K562 (cell line): ENCODE data around the gene GCSAM. TPM values are rescaled to one million over a fixed set of nuclear protein-coding genes. Genes with fewer than 3 reads are reported as not detected.

ENCODE experiments used
- ATAC-seq: fragments of 200-7000 bp; cut with Tn5 transposase; 3 replicates; pipeline ENCODE4 v1.9.1; 2020; ENCODE audit warnings: moderate library complexity
- BruUV-seq: library from RNA; stranded (reverse); fragments of 400-500 nt; replicated peaks from 2 replicates; lab custom pipeline; 2021; lab: Mats Ljungman, UMichigan
- CTCF ChIA-PET: fragments of 300-600 bp; formaldehyde crosslinking; extraction: SDS; loops from one replicate; lab custom pipeline; 2021; ENCODE audit warnings: low intra/inter-chr PET ratio; lab: Yijun Ruan, JAX
- POLR2A ChIA-PET: fragments of 300-600, 350-650 bp; sonication (Branson Sonifier 250); formaldehyde crosslinking; extraction: SDS; loops from one replicate; lab custom pipeline; 2021; ENCODE audit warnings: antibody characterized with exemption, inconsistent platforms; lab: Yijun Ruan, JAX
- DNase-seq, 4 experiments: peaks; one replicate each; pipeline versions ENCODE4 v3.0.0 to v3.0.0-alpha.2; 2011 to 2018; ENCODE audit warnings: low spot score in 3 of 4, mixed read lengths in 3 of 4; ENCODE audit errors: extremely low read depth in 1 of 4
- FAIRE-seq: peaks from 2 replicates; lab custom pipeline; 2011; peaks lifted over from hg19 to GRCh38; lab: Jason Lieb, UNC
- H2AFZ ChIP-seq: 2 replicates; pipeline ENCODE4 v1.6.0; 2011; ENCODE audit warnings: low read depth, low read length, control low read depth, inconsistent platforms
- H3K27ac ChIP-seq: fragments of 200-600 bp; 3 replicates; pipeline ENCODE4 v1.8.0; 2011; ENCODE audit warnings: low read depth, mild to moderate bottlenecking, control low read depth, inconsistent platforms, low read length, moderate library complexity, mixed read lengths; ENCODE audit errors: extremely low read depth
- H3K27me3 ChIP-seq, 2 experiments: fragments of 300-600 bp in 1 of 2; 2 replicates in 1 of 2; 3 replicates in 1 of 2; pipeline versions ENCODE4 v1.6.0 to v1.8.0; 2011; ENCODE audit warnings: inconsistent platforms in 2 of 2, low read length in 2 of 2, mild to moderate bottlenecking in 1 of 2, mixed read lengths in 1 of 2, moderate library complexity in 1 of 2; ENCODE audit not compliant: control insufficient read depth in 2 of 2, insufficient read depth in 2 of 2
- H3K36me3 ChIP-seq: fragments of 300-600 bp; 3 replicates; pipeline ENCODE4 v1.8.0; 2011; ENCODE audit warnings: mild to moderate bottlenecking, low read length, inconsistent platforms; ENCODE audit not compliant: control insufficient read depth, insufficient read depth
- H3K4me1 ChIP-seq, 2 experiments: fragments of 200-600 bp in 1 of 2; replicated peaks in 1 of 2; 2 replicates in 1 of 2; 3 replicates in 1 of 2; pipeline versions ENCODE4 v1.5.1 to v1.8.0; 2011; ENCODE audit warnings: inconsistent platforms in 2 of 2, low read length in 2 of 2, mild to moderate bottlenecking in 1 of 2, mixed read lengths in 1 of 2, moderate library complexity in 1 of 2; ENCODE audit not compliant: control insufficient read depth in 2 of 2, insufficient read depth in 2 of 2
- H3K4me2 ChIP-seq: 2 replicates; pipeline ENCODE4 v1.6.1; 2011; ENCODE audit warnings: low read length, control low read depth, inconsistent platforms, mixed read lengths; ENCODE audit not compliant: insufficient read depth
- H3K4me3 ChIP-seq: fragments of 200-600 bp; sonication (generic), shearing (Covaris generic); 2 replicates; pipeline ENCODE4 v1.5.1; 2016; ENCODE audit warnings: control low read depth, inconsistent platforms
- H3K79me2 ChIP-seq: fragments of 200-600 bp; 3 replicates; pipeline ENCODE4 v1.8.0; 2011; ENCODE audit warnings: low read length, inconsistent platforms; ENCODE audit not compliant: control insufficient read depth, insufficient read depth
- H3K9ac ChIP-seq, 2 experiments: 2 replicates each; pipeline versions ENCODE4 v1.6.0 to v1.6.1; 2011; ENCODE audit warnings: low read depth in 2 of 2, low read length in 2 of 2, control low read depth in 1 of 2, inconsistent platforms in 1 of 2, mild to moderate bottlenecking in 1 of 2, mixed read lengths in 1 of 2; ENCODE audit not compliant: insufficient read depth in 1 of 2
- H3K9me1 ChIP-seq: one replicate; pipeline ENCODE4 v1.6.0; 2011; ENCODE audit warnings: inconsistent platforms, mild to moderate bottlenecking, low read length, moderate library complexity; ENCODE audit not compliant: control insufficient read depth, insufficient read depth
- H3K9me3 ChIP-seq: replicated peaks from 2 replicates; pipeline ENCODE4 v1.5.1; 2011; ENCODE audit warnings: low read depth, low read length, inconsistent platforms; ENCODE audit not compliant: control insufficient read depth, insufficient read depth
- H4K20me1 ChIP-seq: replicated peaks from 2 replicates; pipeline ENCODE4 v1.6.1; 2011; ENCODE audit warnings: low read length, inconsistent platforms, mixed read lengths; ENCODE audit not compliant: control insufficient read depth, insufficient read depth
- ATF6 ChIP-seq: sonication (generic); formaldehyde crosslinking; IDR thresholded peaks from 2 replicates; pipeline ENCODE4 v1.4.0; 2020; ENCODE audit warnings: mild to moderate bottlenecking, missing genetic modification reagents
- C11orf30 ChIP-seq: fragments of 450-650 bp; IDR thresholded peaks from 2 replicates; pipeline ENCODE4 v1.6.1; 2016; ENCODE audit warnings: low read depth, mild to moderate bottlenecking
- CCAR2 ChIP-seq: fragments of 200-400 bp; formaldehyde crosslinking; IDR thresholded peaks from 2 replicates; pipeline ENCODE4 v1.6.1; 2017; ENCODE audit warnings: mild to moderate bottlenecking, low read depth, low read length
- NONO ChIP-seq, 2 experiments: fragments of 200-400 bp in 1 of 2; fragments of 450-650 bp in 1 of 2; formaldehyde crosslinking in 1 of 2; IDR thresholded peaks; 2 replicates each; pipeline ENCODE4 v1.6.1; 2017; ENCODE audit warnings: low read depth in 2 of 2, mild to moderate bottlenecking in 2 of 2, moderate library complexity in 2 of 2, low read length in 1 of 2
- SREBF1 ChIP-seq: fragments of 150-350 bp; IDR thresholded peaks from 2 replicates; pipeline ENCODE4 v1.6.1; 2014; ENCODE audit warnings: antibody characterized with exemption, low read depth, low read length, borderline replicate concordance
- XRCC3 ChIP-seq: fragments of 450-650 bp; IDR thresholded peaks from 2 replicates; pipeline ENCODE4 v1.6.1; 2017; ENCODE audit warnings: mild to moderate bottlenecking, moderate library complexity
- ZNF79 ChIP-seq: fragments of 250-450 bp; sonication (Bioruptor Pico); IDR thresholded peaks from 2 replicates; pipeline ENCODE4 v1.4.0; 2020; ENCODE audit warnings: low read depth, mild to moderate bottlenecking, moderate library complexity
- ZSCAN32 ChIP-seq: fragments of 450-650 bp; formaldehyde crosslinking; IDR thresholded peaks from 2 replicates; pipeline ENCODE4 v1.4.0; 2020; ENCODE audit warnings: mild to moderate bottlenecking, moderate library complexity
- WGBS: fragments of 100-300 bp; shearing (Covaris generic); methylation state at CpG from one replicate; pipeline ENCODE4 v1.1.6; 2016; ENCODE audit warnings: low coverage, mixed read lengths; ENCODE audit not compliant: insufficient coverage; ENCODE audit errors: missing lambda C conversion rate; 5-methylcytosine and 5-hydroxymethylcytosine counted together
- in situ Hi-C: fragments of 300-500 bp; cut with MboI; formaldehyde crosslinking; loops from 4 replicates; pipeline ENCODE4 v1.15.0; 2018; ENCODE audit warnings: inconsistent platforms, mixed read lengths
- intact Hi-C: fragments of 100-400 bp; cut with micrococcal nuclease; formaldehyde crosslinking; loops from 2 replicates; pipeline ENCODE4 v1.14.2; 2022
- polyA plus RNA-seq, 8 experiments: library from polyadenylated mRNA; depleted of rRNA in 4 of 8; stranded (reverse) in 5 of 8; unstranded in 3 of 8; fragments of >200 nt; fragmentation: Nextera tagmentation in 2 of 8; fragmentation: Illumina TruSeq in 1 of 8; extraction: Ambion mirVana in 2 of 8; extraction: Trizol in 1 of 8; gene quantifications; 2 replicates each; pipeline versions ENCODE4 v1.2.1 to v1.2.3, GENCODE V29; 2011 to 2014; ENCODE audit warnings: inconsistent platforms in 1 of 8, missing spikeins in 1 of 8
- total RNA-seq, 7 experiments: library from RNA; depleted of rRNA in 6 of 7; stranded (reverse); fragments of >200 nt in 6 of 7; fragmentation: Illumina TruSeq in 2 of 7; extraction: Trizol in 2 of 7; gene quantifications; 2 replicates each; pipeline versions ENCODE4 v1.2.1 to v1.2.3, GENCODE V29; 2011 to 2021; ENCODE audit warnings: low replicate concordance in 1 of 7

GCSAM gene
- total and polyA plus RNA-seq, 9 of the 15 experiments (the other 6 are each of a cell fraction or from before 2014, with no cell fraction given), result 0.10 TPM; not detected in 8

DNA sequence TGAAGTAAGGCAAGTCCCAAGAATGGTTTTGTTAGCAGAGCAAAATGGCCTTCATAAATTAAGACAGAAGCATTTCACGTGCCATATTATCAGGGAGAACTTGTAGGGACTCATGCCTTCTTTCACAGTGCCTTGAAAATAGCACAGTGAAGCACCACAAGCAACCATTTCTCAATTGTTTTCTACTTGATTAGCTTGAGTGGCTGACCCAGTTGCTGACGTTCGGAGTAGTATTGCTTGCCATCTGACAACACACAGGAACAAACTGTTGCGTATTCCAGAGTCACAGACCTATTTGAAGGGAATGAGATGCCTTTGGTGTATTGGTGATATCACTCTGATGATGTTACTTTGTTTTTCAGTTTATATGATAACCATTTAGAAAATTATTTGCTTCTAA, 49.8 kb downstream of the GCSAM start:
- Histone ChIP-seq H3K9me1 (no peaks in the 10 kb centered on the region), H3K4me1 (peaks cover 0 to 13% of the 10 kb centered on the region in 2 experiments; a peak in 4 of 5 replicates), H2AFZ (no peak overlapping the region), H3K27me3 (no peaks in the 10 kb centered on the region; a peak in 1 of 5 replicates), H3K9ac (no peak overlapping the region), H3K4me3 (no peak overlapping the region), H3K36me3 (no peaks in the 10 kb centered on the region), H3K4me2 (no peak overlapping the region), H3K9me3 (no peaks in the 10 kb centered on the region), H3K27ac (no peak overlapping the region), H4K20me1 (no peaks in the 10 kb centered on the region), H3K79me2 (no peaks in the 10 kb centered on the region)
- POLR2A ChIA-PET, result no interaction called here
- WGBS, result 3% methylated on average over 4 of the region's 4 CpGs
- in situ Hi-C loops (no loop called here), intact Hi-C loops (no loop called here)
- no TSS peak for BruUV-seq
- ATAC-seq, result no peak
- TF ChIP-seq ZSCAN32 (CRISPR knock-in tag), result no peak
- TF ChIP-seq ZNF79 (CRISPR knock-in tag), result no peak
- no peak for TF ChIP-seq C11orf30
- no peak for TF ChIP-seq XRCC3
- TF ChIP-seq CCAR2, result no peak
- no peak for TF ChIP-seq NONO (IDR thresholded peaks at IDR 0.05; ENCODE audit: low read depth in 2 of 2, low read length in 1 of 2)
- no peak for TF ChIP-seq ATF6 (CRISPR knock-in tag)
- no peak for TF ChIP-seq SREBF1
- no peak for DNase-seq
- no peak for FAIRE-seq
- CTCF ChIA-PET, result no interaction called here
